Mammary epithelial cell (primary cell): ENCODE measurements around the gene TMEM125.

Experiments used
- EZH2 ChIP-seq: IDR thresholded peaks from 2 replicates; pipeline ENCODE4 v1.6.1; 2012; ENCODE audit warnings: low read length, inconsistent platforms, borderline replicate concordance
- TF ChIP-seq, protein P1 (sequence below), 2 donors: IDR thresholded peaks in 1 of 2; conservative IDR thresholded peaks in 1 of 2; 2 replicates each; pipeline ENCODE4 v1.5.1; 2011 to 2012; ENCODE audit warnings: inconsistent platforms in 2 of 2, low read length in 2 of 2, mild to moderate bottlenecking in 2 of 2, control low read depth in 1 of 2, low read depth in 1 of 2; ENCODE audit not compliant: insufficient read depth in 1 of 2; ENCODE audit errors: extremely low read depth in 1 of 2

DNA sequence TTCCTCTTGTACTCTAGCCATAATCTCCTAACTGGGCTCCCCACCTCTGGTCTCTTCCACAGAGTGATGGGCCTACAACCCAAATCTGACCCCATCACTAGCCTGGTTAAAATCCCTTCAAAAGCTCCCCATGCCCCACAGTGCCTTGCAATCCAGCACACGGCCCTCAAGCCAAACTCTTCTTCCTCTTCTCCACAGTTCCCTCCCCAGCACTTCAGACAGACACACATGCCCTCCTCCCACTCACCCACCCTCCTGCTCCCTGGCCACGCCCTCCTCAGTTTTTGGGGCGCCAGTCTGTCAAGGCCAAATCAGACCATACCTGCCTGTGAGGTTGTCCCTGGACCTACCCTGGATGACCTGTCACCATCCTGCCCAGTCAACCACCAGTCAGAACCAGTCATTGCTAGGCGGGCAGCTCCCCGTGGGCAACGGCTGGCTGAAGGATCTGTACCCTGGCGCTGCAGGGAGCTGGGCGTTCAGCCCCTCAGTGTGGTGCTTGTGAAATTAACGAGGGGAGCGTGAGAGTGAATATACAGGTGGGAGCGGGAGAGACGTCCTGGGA is 14.8 kb downstream of the TMEM125 start:
- TF ChIP-seq, protein P1, sequence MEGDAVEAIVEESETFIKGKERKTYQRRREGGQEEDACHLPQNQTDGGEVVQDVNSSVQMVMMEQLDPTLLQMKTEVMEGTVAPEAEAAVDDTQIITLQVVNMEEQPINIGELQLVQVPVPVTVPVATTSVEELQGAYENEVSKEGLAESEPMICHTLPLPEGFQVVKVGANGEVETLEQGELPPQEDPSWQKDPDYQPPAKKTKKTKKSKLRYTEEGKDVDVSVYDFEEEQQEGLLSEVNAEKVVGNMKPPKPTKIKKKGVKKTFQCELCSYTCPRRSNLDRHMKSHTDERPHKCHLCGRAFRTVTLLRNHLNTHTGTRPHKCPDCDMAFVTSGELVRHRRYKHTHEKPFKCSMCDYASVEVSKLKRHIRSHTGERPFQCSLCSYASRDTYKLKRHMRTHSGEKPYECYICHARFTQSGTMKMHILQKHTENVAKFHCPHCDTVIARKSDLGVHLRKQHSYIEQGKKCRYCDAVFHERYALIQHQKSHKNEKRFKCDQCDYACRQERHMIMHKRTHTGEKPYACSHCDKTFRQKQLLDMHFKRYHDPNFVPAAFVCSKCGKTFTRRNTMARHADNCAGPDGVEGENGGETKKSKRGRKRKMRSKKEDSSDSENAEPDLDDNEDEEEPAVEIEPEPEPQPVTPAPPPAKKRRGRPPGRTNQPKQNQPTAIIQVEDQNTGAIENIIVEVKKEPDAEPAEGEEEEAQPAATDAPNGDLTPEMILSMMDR (conservative IDR thresholded peaks at IDR 0.05 in 1 of 2, IDR thresholded peaks at IDR 0.05 in 1 of 2; ENCODE audit: extremely low read depth in 1 of 2, insufficient read depth in 1 of 2, low read depth in 1 of 2, low read length in 2 of 2) = no peak
- TF ChIP-seq EZH2 = no peak
